HEK293 (cell line): ENCODE results near the gene NPAT.

ENCODE experiments used
- CTCF ChIA-PET: fragments of 350-600 bp; formaldehyde crosslinking; extraction: SDS; loops from one replicate; lab custom pipeline; 2021; ENCODE audit warnings: antibody characterized with exemption; lab: Yijun Ruan, JAX
- POLR2A ChIA-PET: fragments of 300-600 bp; formaldehyde crosslinking; extraction: SDS; loops from one replicate; lab custom pipeline; 2020; ENCODE audit warnings: antibody characterized with exemption, inconsistent platforms; lab: Yijun Ruan, JAX
- H3K27ac ChIP-seq: fragments of 200-500 bp; sonication (Bioruptor generic); 2 replicates; pipeline ENCODE4 v1.5.1; 2014; ENCODE audit warnings: low read depth, low read length, control low read depth, inconsistent platforms; ENCODE audit errors: extremely low read depth
- H3K36me3 ChIP-seq, 2 experiments: fragments of 200-500 bp in 1 of 2; sonication (Bioruptor generic) in 1 of 2; 1 replicate in 1 of 2; 2 replicates in 1 of 2; pipeline ENCODE4 v1.5.1; 2014 to 2017; ENCODE audit warnings: inconsistent platforms in 2 of 2, low read length in 2 of 2; ENCODE audit not compliant: control insufficient read depth in 2 of 2, insufficient read depth in 1 of 2
- H3K4me1 ChIP-seq: fragments of 200-500 bp; sonication (Bioruptor generic); 2 replicates; pipeline ENCODE4 v1.5.1; 2014; ENCODE audit warnings: mild to moderate bottlenecking, low read length, inconsistent platforms; ENCODE audit not compliant: control insufficient read depth, insufficient read depth
- H3K4me3 ChIP-seq: 2 replicates; pipeline ENCODE4 v1.5.1; 2011; ENCODE audit warnings: low read depth, mild to moderate bottlenecking, control low read depth, low read length, moderate library complexity
- H3K9me3 ChIP-seq: fragments of 200-500 bp; sonication (Bioruptor generic); 2 replicates; pipeline ENCODE4 v1.5.1; 2014; ENCODE audit warnings: low read depth, low read length, inconsistent platforms; ENCODE audit not compliant: control insufficient read depth, insufficient read depth
- CTCF ChIP-seq: fragments of 450-650 bp; formaldehyde crosslinking; IDR thresholded peaks from 2 replicates; pipeline ENCODE4 v1.5.1; 2016; ENCODE audit warnings: missing biosample characterization, missing genetic modification characterization
- FEZF1 ChIP-seq: fragments of 450-650 bp; formaldehyde crosslinking; IDR thresholded peaks from 2 replicates; pipeline ENCODE4 v1.5.1; 2016; ENCODE audit warnings: missing biosample characterization, missing genetic modification characterization
- GLI2 ChIP-seq: fragments of 450-650 bp; formaldehyde crosslinking; IDR thresholded peaks from 2 replicates; pipeline ENCODE4; 2017; ENCODE audit warnings: missing biosample characterization, missing genetic modification characterization, low read depth, borderline replicate concordance
- GLIS1 ChIP-seq: fragments of 450-650 bp; formaldehyde crosslinking; IDR thresholded peaks from 2 replicates; pipeline ENCODE4 v1.5.1; 2016; ENCODE audit warnings: missing biosample characterization, missing genetic modification characterization
- KLF8 ChIP-seq: fragments of 450-650 bp; formaldehyde crosslinking; IDR thresholded peaks from 2 replicates; pipeline ENCODE4 v1.5.1; 2016; ENCODE audit warnings: missing biosample characterization, missing genetic modification characterization
- PRDM4 ChIP-seq: fragments of 450-650 bp; formaldehyde crosslinking; IDR thresholded peaks from 2 replicates; pipeline ENCODE4 v1.5.1; 2017; ENCODE audit warnings: missing biosample characterization, missing genetic modification characterization
- SP2 ChIP-seq: fragments of 450-650 bp; formaldehyde crosslinking; IDR thresholded peaks from 2 replicates; pipeline ENCODE4 v1.5.1; 2016; ENCODE audit warnings: missing biosample characterization, missing genetic modification characterization
- ZBTB1 ChIP-seq: fragments of 450-650 bp; formaldehyde crosslinking; IDR thresholded peaks from 2 replicates; pipeline ENCODE4 v1.5.1; 2016; ENCODE audit warnings: missing biosample characterization, missing genetic modification characterization
- ZBTB21 ChIP-seq: fragments of 450-650 bp; formaldehyde crosslinking; IDR thresholded peaks from 2 replicates; pipeline ENCODE4 v1.5.1; 2017; ENCODE audit warnings: missing biosample characterization, missing genetic modification characterization
- ZFP3 ChIP-seq: fragments of 450-650 bp; formaldehyde crosslinking; IDR thresholded peaks from 2 replicates; pipeline ENCODE4 v1.5.1; 2016; ENCODE audit warnings: low read depth, missing biosample characterization, missing genetic modification characterization
- ZFP37 ChIP-seq: fragments of 450-650 bp; formaldehyde crosslinking; IDR thresholded peaks from 2 replicates; pipeline ENCODE4 v1.5.1; 2016; ENCODE audit warnings: missing biosample characterization, missing genetic modification characterization
- ZNF138 ChIP-seq: fragments of 450-650 bp; formaldehyde crosslinking; IDR thresholded peaks from 2 replicates; pipeline ENCODE4 v1.5.1; 2016; ENCODE audit warnings: missing biosample characterization, missing genetic modification characterization, borderline replicate concordance
- ZNF146 ChIP-seq: fragments of 450-650 bp; formaldehyde crosslinking; IDR thresholded peaks from 2 replicates; pipeline ENCODE4 v1.5.1; 2016; ENCODE audit warnings: missing biosample characterization, missing genetic modification characterization
- ZNF174 ChIP-seq: fragments of 450-650 bp; formaldehyde crosslinking; IDR thresholded peaks from 2 replicates; pipeline ENCODE4 v1.5.0; 2017; ENCODE audit warnings: missing biosample characterization, mild to moderate bottlenecking, missing genetic modification characterization
- ZNF2 ChIP-seq: fragments of 450-650 bp; formaldehyde crosslinking; IDR thresholded peaks from 2 replicates; pipeline ENCODE4 v1.5.1; 2016; ENCODE audit warnings: missing biosample characterization, missing genetic modification characterization
- ZNF311 ChIP-seq: fragments of 450-650 bp; formaldehyde crosslinking; IDR thresholded peaks from 2 replicates; pipeline ENCODE4 v1.5.1; 2017; ENCODE audit warnings: missing biosample characterization, missing genetic modification characterization, borderline replicate concordance
- ZNF426 ChIP-seq: fragments of 450-650 bp; formaldehyde crosslinking; IDR thresholded peaks from 2 replicates; pipeline ENCODE4 v1.5.1; 2017; ENCODE audit warnings: missing biosample characterization, missing genetic modification characterization, mild to moderate bottlenecking, inconsistent platforms, moderate library complexity
- ZNF518A ChIP-seq: fragments of 450-650 bp; formaldehyde crosslinking; conservative IDR thresholded peaks from 2 replicates; pipeline ENCODE4 v1.5.1; 2016; ENCODE audit warnings: low read depth, missing biosample characterization, missing genetic modification characterization
- ZNF677 ChIP-seq: fragments of 450-650 bp; IDR thresholded peaks from 2 replicates; pipeline ENCODE4 v1.5.0; 2018; ENCODE audit warnings: missing biosample characterization, mild to moderate bottlenecking, missing genetic modification characterization, moderate library complexity
- ZNF792 ChIP-seq: fragments of 450-650 bp; formaldehyde crosslinking; IDR thresholded peaks from 2 replicates; pipeline ENCODE4 v1.5.1; 2016; ENCODE audit warnings: missing biosample characterization, missing genetic modification characterization
- ZNF830 ChIP-seq: fragments of 450-650 bp; IDR thresholded peaks from 2 replicates; pipeline ENCODE4 v1.5.0; 2018; ENCODE audit warnings: missing biosample characterization, missing genetic modification characterization, low read depth, mild to moderate bottlenecking, moderate library complexity
- ZSCAN30 ChIP-seq: fragments of 450-650 bp; IDR thresholded peaks from 2 replicates; pipeline ENCODE4 v1.5.1; 2018; ENCODE audit warnings: missing biosample characterization, mild to moderate bottlenecking, missing genetic modification characterization, moderate library complexity
- ZXDB ChIP-seq: fragments of 450-650 bp; formaldehyde crosslinking; IDR thresholded peaks from 2 replicates; pipeline ENCODE4 v1.5.1; 2016; ENCODE audit warnings: missing biosample characterization, missing genetic modification characterization

NPAT gene

GRCh38 chr11:108218455-108218854 is 4.0 kb downstream of the NPAT start:
- TF ChIP-seq SP2: no peak
- TF ChIP-seq ZNF677 (tag by site-specific recombination): no peak
- no peak for TF ChIP-seq GLI2 (tag by site-specific recombination)
- no peak for TF ChIP-seq ZSCAN30 (tag by site-specific recombination)
- TF ChIP-seq ZNF174: no peak
- TF ChIP-seq ZXDB (tag by site-specific recombination): no peak
- no peak for TF ChIP-seq ZNF146 (tag by site-specific recombination)
- TF ChIP-seq ZNF830: no peak
- TF ChIP-seq ZFP37: no peak
- no peak for TF ChIP-seq ZNF792 (tag by site-specific recombination)
- TF ChIP-seq PRDM4 (tag by site-specific recombination): no peak
- no peak for TF ChIP-seq ZBTB21 (tag by site-specific recombination)
- no peaks in the 10 kb centered on the region for H3K9me3 ChIP-seq
- ChIA-PET CTCF (no interaction called here), POLR2A (no interaction called here)
- H3K27ac ChIP-seq: no peak overlapping the region
- no peaks in the 10 kb centered on the region for H3K4me1 ChIP-seq
- H3K36me3 ChIP-seq: peaks cover 0 to 40% of the 10 kb centered on the region in 2 experiments; a peak in 1 of 3 replicates
- no peak overlapping the region for H3K4me3 ChIP-seq

- POLR2A ChIA-PET: no interaction called here
- Histone ChIP-seq H3K27ac (no peak overlapping the region), H3K9me3 (no peaks in the 10 kb centered on the region), H3K36me3 (peaks cover 0 to 52% of the 10 kb centered on the region in 2 experiments; a peak in 2 of 3 replicates), H3K4me1 (no peaks in the 10 kb centered on the region), H3K4me3 (no peak overlapping the region)
- CTCF ChIA-PET: interaction anchor here (0.6 to 0.9 kb wide), 2 partner anchors 23 to 100 kb away, joined by 3 to 6 read pairs; no protein-coding TSS in a partner anchor
- TF ChIP-seq GLIS1 (no peak), ZFP3 (tag by site-specific recombination) (no peak), FEZF1 (no peak), ZNF311 (tag by site-specific recombination) (no peak), ZBTB1 (tag by site-specific recombination) (no peak), ZNF518A (no peak), ZNF2 (no peak), ZNF426 (tag by site-specific recombination) (no peak), ZNF138 (tag by site-specific recombination) (no peak), KLF8 (tag by site-specific recombination) (no peak), CTCF (tag by site-specific recombination) (no peak)
Measured at GRCh38 chr11:108216988-108217387, 5.5 kb downstream of the NPAT start.
